GM18870 (cell line): Measurements from ENCODE around the gene USH2A.

ENCODE experiments used
- ATAC-seq: cut with Tn5 transposase; IDR thresholded peaks from one replicate; pipeline ENCODE4 v1.9.1; 2021; ENCODE audit warnings: moderate library complexity; ENCODE audit not compliant: unreplicated experiment

USH2A gene

DNA sequence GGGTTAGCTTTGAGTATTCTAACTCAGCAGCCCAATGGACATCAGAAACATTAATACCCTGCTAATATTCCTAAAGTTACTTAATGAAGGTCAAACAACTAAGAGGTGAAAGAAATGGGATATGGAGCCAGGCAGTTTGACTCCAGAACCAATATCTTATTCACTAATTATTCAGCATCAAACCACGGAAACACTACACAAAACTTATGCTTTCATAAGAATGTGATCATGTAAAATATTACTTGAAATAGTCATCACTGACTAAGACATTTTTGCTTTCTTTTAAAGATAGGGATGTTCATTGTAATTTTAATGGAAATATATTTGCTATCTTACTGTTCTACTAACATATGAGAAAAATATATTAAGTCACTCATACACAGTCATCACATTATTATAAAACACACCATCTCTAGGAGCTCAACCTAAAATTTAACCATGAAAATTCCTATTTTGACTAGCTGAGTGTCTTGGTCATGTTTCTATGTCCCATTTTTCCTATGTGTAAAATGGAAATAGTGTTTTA lies 615.3 kb downstream of the USH2A start:
- ATAC-seq, result no peak

- no peak for ATAC-seq
Measured at GRCh38 chr1:215807218-215807617, 616.0 kb downstream of the USH2A start.

DNA sequence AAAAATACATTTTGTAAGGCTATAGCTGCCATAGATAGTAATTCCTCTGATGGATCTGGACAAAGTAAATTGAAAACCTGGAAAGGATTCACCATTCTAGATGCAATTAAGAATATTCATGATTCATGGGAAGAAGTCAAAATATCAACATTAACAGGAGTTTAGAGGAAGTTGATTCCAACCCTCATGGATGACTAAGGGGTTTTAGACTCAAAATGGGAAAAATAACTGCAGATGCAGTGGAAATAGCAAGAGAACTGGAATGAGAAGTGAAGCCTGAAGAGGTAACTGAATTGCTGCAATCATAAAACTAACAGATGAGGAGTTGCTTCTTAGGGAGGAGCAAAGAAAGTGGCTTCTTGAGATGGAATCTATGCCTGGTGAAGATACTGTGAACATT lies 625.4 kb downstream of the USH2A start:
- ATAC-seq, result no peak

DNA sequence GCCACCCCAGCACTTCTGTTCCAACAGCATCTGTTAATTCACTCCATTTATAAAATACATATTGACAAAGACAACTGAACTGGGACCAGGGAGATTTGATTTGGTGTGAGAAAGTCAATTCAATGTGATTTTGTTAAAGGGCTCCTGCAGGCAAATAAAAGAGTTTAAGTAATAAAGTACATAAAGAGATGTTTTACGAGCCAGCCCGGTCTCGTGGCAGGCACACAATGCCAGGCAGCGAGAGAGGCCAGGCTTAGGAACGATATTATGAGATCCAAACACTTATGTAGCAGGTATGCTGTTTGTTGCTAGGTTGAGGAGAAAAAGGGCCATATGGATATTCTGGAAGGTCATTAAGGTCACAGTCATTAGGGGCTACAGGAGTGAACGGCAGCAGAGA lies 629.1 kb downstream of the USH2A start:
- ATAC-seq, result no peak

DNA sequence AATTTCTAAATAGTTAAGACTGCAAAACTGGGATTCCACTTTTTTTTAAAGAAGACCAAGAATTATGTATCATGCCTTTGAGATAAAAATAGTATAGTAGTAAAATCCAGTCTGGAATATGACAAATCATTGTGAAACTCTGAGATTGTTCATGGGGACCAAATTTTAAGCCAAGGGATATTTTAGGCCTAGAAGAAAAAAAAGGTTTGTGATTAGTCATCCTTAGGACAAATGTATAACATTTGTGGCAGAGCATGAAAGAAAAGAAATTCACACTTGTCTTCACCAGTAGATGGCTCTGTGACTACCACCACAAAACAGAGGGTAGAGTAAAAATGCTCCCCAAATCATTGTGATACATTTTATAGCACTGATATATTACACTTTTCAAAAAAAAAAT lies 630.1 kb downstream of the USH2A start:
- ATAC-seq, result no peak

DNA sequence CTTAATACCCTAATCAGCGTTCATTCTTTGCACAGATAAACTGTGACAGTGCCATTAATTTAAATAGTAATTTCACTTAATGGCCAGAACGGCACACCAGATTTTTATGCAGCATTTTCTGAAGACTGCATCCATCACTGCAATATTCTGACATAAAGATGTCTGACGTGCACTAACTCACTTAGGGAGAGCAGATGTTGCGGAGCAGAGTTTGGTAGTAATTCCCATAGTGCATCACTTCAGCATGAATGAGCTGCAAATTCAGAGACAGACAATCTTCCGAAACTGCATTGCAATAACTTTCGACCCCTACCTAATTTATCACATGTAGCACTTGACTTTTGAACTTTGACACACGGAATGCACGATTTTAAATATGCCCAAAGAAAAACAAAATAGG lies 630.8 kb downstream of the USH2A start:
- no peak for ATAC-seq

DNA sequence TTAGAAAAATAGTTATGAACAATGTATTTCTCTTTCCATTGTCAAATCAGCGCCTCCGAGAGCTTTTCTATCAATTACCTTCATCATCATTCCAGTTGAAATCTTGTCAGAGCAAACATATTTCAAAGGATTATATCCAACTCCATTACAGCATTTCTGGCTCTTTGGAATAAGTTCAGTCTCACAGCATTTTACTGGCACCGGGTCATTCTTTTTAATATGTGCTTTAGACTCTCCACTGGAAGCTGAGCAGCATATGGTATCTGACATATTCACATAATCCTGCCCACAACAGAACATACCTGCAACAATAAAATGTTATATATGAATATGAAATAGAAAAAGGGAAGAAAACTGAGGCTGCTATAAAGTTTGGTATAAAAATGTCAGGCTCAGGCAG lies 633.3 kb downstream of the USH2A start:
- no peak for ATAC-seq

- ATAC-seq, result no peak
Measured at GRCh38 chr1:215786997-215787396, 636.3 kb downstream of the USH2A start.

DNA sequence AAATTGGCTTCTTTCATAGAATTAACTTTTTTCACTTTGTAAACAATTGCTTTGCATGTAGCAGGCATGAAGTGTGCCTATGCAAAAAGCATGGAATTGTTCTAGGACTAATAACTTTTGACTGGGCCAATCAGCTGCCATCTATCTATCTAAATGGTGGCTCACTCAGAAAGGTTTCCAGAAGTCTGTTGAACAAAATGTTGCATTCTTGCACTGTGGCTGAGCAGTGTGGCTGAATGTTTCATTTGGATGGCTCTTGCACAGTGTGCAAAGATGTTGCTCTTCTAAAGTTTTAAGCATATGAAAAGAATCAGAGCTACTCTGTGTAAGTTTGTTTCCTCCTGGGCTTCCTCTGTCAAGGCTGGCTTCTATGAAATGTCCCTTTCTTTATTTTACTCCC lies 642.6 kb downstream of the USH2A start:
- no peak for ATAC-seq

DNA sequence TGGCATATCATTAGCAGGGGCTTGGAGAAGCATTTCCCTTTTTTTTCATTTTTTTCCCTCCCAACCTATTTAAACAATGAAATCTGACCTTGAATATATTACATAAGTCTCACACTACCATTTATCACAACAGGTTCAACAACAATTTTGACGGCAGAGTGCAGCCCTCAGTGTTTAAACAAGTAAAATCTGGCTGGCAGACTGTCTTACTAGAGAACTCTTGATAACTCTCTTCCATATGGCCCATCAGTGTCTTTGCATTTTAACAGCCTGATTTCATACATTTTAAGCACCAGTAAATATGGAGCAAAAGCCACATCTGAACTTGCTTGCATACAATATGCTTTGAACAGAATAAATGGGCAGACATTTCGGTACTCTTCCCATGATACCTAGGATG lies 643.1 kb downstream of the USH2A start:
- ATAC-seq, result no peak

- ATAC-seq, result no peak
Measured at GRCh38 chr1:215779729-215780128, 643.5 kb downstream of the USH2A start.

DNA sequence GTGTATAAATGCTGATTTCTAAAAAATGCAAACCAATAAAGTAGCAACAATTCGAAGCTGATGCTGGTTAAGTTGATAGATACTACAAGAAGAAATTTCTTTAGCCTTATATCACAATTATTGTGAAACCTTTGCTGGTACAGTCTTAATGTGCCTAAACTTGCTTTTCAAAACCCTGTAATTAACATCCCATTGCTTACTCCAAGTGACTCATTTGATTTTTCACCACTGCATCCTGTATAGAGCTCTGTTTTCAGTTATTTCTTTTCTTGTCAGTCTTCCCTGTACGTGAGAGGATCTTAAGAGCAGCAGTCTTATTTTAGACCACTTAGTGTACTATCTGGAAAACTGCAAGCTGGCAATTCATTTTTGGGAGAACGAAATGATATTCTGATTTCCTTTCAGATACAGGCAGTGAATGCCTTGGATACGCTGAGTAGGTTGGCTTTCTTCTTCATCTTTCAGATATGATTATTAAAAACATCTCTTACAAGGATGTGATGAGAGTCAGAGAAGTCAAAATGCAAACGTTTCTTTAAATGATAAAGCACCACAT lies 645.8 kb downstream of the USH2A start:
- no peak for ATAC-seq

- ATAC-seq, result no peak
Measured at GRCh38 chr1:215776336-215776735, 646.9 kb downstream of the USH2A start.

- ATAC-seq, result no peak
Measured at GRCh38 chr1:215772151-215772550, 651.1 kb downstream of the USH2A start.

GRCh38 chr1:215768303-215768702 lies 654.9 kb downstream of the USH2A start:
- no peak for ATAC-seq

GRCh38 chr1:215767761-215768160 lies 655.5 kb downstream of the USH2A start:
- no peak for ATAC-seq

DNA sequence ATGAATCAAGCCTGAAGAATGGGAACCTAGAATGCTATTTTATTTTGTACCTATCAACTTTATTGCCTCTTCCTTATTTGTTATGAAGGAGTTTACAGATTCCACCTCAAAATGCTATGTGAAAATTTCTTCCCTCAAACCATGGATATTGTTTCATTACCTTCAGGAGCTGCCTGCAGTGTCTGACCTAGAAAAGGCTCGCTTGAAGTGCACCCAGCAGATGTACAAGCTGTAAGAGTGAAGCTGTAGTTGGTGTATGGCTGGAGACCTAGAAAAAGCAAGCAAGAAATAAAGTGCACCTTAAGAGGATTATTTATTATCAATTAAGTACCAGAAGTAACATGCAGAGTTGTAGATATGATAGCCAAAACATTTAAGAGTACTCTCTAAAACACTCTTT lies 656.7 kb downstream of the USH2A start:
- no peak for ATAC-seq

- no peak for ATAC-seq
Measured at GRCh38 chr1:215765833-215766232, 657.4 kb downstream of the USH2A start.

DNA sequence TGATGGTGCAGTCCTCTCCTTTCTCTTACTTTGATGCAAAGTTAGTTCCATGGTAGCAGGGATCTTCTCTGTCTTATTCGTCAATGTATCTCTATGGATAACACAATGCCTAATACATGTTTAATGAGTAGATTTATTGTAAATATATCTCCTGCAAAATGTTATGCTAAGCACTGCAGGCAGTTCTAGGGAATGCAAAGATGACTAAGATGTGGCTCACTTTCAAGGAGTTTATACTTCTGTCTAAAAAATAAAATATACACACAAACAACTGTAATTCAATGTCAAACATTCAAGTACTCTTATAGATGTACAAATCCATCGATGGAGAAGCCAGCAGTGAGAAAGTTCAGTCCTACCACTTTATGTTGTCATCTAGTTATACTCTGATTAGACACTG lies 661.8 kb downstream of the USH2A start:
- no peak for ATAC-seq

GRCh38 chr1:215754112-215754511 lies 669.1 kb downstream of the USH2A start:
- no peak for ATAC-seq

DNA sequence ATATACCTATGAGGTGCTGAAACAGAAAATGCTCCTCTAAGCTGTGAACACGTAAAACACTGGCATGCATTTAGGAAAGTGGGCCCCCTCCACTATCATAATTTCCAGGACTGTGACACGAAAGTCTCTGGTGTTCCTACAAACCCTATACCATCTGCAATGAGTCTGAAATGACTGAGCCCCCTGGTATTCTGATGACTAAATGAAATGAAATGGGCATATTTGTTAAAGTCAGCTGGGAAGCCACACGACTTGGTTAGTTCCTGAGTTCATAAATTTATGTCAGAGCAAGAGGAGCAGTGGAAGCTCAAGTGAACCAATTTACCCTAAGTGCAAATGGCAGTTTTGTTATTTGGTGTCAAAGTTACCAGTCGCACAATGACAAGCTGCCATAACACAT lies 673.8 kb downstream of the USH2A start:
- no peak for ATAC-seq

GRCh38 chr1:215748431-215748830 lies 674.8 kb downstream of the USH2A start:
- ATAC-seq, result no peak

DNA sequence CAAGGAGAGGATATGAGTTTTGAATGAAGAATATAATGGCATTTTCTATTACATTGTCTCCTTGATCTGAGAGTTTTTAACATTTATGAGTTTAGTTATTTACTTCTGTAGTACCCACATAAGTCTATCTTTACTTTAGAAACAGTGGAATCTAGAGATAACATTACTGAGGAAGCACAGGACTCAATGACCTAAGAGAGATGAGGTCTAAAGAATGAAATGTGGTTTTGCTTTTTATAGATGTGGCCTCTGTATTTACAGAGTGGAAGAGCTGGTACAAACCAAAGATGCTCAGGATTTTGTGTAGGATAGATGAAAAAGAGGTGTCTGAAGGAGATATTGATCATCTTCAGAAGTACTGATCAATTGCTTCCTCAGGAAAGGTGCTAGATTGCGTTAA lies 678.8 kb downstream of the USH2A start:
- ATAC-seq, result no peak
